Measurements from ENCODE around the gene PIK3CD.
A peak's percentile ranks its signal among the peaks of the same experiment; 100 is the strongest.

The PIK3CD gene

GRCh38 chr1:9648171-9648570, 3.4 kb upstream of the PIK3CD start:
- TF ChIP-seq CTCF (IDR thresholded peaks at IDR 0.05), result no peak
- no peak overlapping the region for H3K27ac ChIP-seq
- H3K79me2 ChIP-seq, result no peaks in the 10 kb centered on the region
- no peaks in the 10 kb centered on the region for H3K27me3 ChIP-seq (ENCODE audit: control insufficient read depth, insufficient read depth, low read length)
- H3K4me1 ChIP-seq, result no peaks in the 10 kb centered on the region
- no peak overlapping the region for H2AFZ ChIP-seq
- H3K9me3 ChIP-seq (ENCODE audit: control insufficient read depth, low read length), result no peaks in the 10 kb centered on the region
- no peaks in the 10 kb centered on the region for H3K36me3 ChIP-seq (ENCODE audit: control insufficient read depth, insufficient read depth, low read length)
- H3K9ac ChIP-seq, result no peak overlapping the region
- H3K4me3 ChIP-seq (ENCODE audit: low read depth, low read length), result no peak overlapping the region
- no peak overlapping the region for H3K4me2 ChIP-seq (ENCODE audit: low read length)

- TF ChIP-seq CTCF (IDR thresholded peaks at IDR 0.05), result no peak
- Histone ChIP-seq H3K27ac (no peak overlapping the region), H3K9ac (no peak overlapping the region), H3K4me2 (ENCODE audit: low read length) (no peak overlapping the region), H3K36me3 (ENCODE audit: control insufficient read depth, insufficient read depth, low read length) (no peaks in the 10 kb centered on the region), H3K4me3 (ENCODE audit: low read depth, low read length) (no peak overlapping the region), H3K27me3 (ENCODE audit: control insufficient read depth, insufficient read depth, low read length) (no peaks in the 10 kb centered on the region), H3K9me3 (ENCODE audit: control insufficient read depth, low read length) (no peaks in the 10 kb centered on the region), H3K4me1 (no peaks in the 10 kb centered on the region), H2AFZ (no peak overlapping the region), H3K79me2 (no peaks in the 10 kb centered on the region)
Measured at GRCh38 chr1:9649769-9650168, 1.8 kb upstream of the PIK3CD start.

- H3K36me3 ChIP-seq (ENCODE audit: control insufficient read depth, insufficient read depth, low read length), result no peaks in the 10 kb centered on the region
- peak overlapping the region; percentile 28 for H3K4me2 ChIP-seq (ENCODE audit: low read length)
- no peaks in the 10 kb centered on the region for H3K9me3 ChIP-seq (ENCODE audit: control insufficient read depth, low read length)
- no peak overlapping the region for H3K4me3 ChIP-seq (ENCODE audit: low read depth, low read length)
- H3K27me3 ChIP-seq (ENCODE audit: control insufficient read depth, insufficient read depth, low read length), result no peaks in the 10 kb centered on the region
- H3K9ac ChIP-seq, result no peak overlapping the region
- no peak overlapping the region for H2AFZ ChIP-seq
- no peaks in the 10 kb centered on the region for H3K79me2 ChIP-seq
- TF ChIP-seq CTCF (IDR thresholded peaks at IDR 0.05), result no peak
- no peak overlapping the region for H3K27ac ChIP-seq
- H3K4me1 ChIP-seq, result no peaks in the 10 kb centered on the region
Measured at GRCh38 chr1:9651220-9651564, 339 bp upstream of the PIK3CD start.

- H3K4me3 ChIP-seq (ENCODE audit: low read depth, low read length), result no peak overlapping the region
- H3K9ac ChIP-seq, result no peak overlapping the region
- peak overlapping the region; percentile 28 for H3K4me2 ChIP-seq (ENCODE audit: low read length)
- TF ChIP-seq CTCF (IDR thresholded peaks at IDR 0.05), result no peak
- no peaks in the 10 kb centered on the region for H3K9me3 ChIP-seq (ENCODE audit: control insufficient read depth, low read length)
- no peaks in the 10 kb centered on the region for H3K27me3 ChIP-seq (ENCODE audit: control insufficient read depth, insufficient read depth, low read length)
- no peaks in the 10 kb centered on the region for H3K36me3 ChIP-seq (ENCODE audit: control insufficient read depth, insufficient read depth, low read length)
- no peak overlapping the region for H3K27ac ChIP-seq
- H3K4me1 ChIP-seq, result no peaks in the 10 kb centered on the region
- no peak overlapping the region for H2AFZ ChIP-seq
- H3K79me2 ChIP-seq, result no peaks in the 10 kb centered on the region
Measured at GRCh38 chr1:9652379-9653209, 1.1 kb downstream of the PIK3CD start.

- H3K4me2 ChIP-seq (ENCODE audit: low read length), result no peak overlapping the region
- H3K36me3 ChIP-seq (ENCODE audit: control insufficient read depth, insufficient read depth, low read length), result no peaks in the 10 kb centered on the region
- H3K9ac ChIP-seq, result no peak overlapping the region
- no peaks in the 10 kb centered on the region for H3K4me1 ChIP-seq
- H3K27ac ChIP-seq, result no peak overlapping the region
- no peaks in the 10 kb centered on the region for H3K9me3 ChIP-seq (ENCODE audit: control insufficient read depth, low read length)
- no peak for TF ChIP-seq CTCF (IDR thresholded peaks at IDR 0.05)
- no peak overlapping the region for H2AFZ ChIP-seq
- no peaks in the 10 kb centered on the region for H3K79me2 ChIP-seq
- no peaks in the 10 kb centered on the region for H3K27me3 ChIP-seq (ENCODE audit: control insufficient read depth, insufficient read depth, low read length)
- no peak overlapping the region for H3K4me3 ChIP-seq (ENCODE audit: low read depth, low read length)
Measured at GRCh38 chr1:9653210-9653490, 1.6 kb downstream of the PIK3CD start.

Measured in parathyroid adenoma (tissue), 2 donors.